Esophagus muscularis mucosa (tissue), 3 donors: Measurements from ENCODE around the gene AUTS2.

Experiments used
- POLR2AphosphoS5 ChIP-seq, 2 donors: sonication (generic); formaldehyde crosslinking; IDR thresholded peaks; one replicate each; pipeline ENCODE4 v1.6.1; 2017; ENCODE audit warnings: antibody characterized with exemption in 2 of 2
- TF ChIP-seq, protein P1 (sequence below), 3 experiments: fragments of 200-600 bp in 2 of 3; fragments of 450-650 bp in 1 of 3; sonication (generic) in 2 of 3; IDR thresholded peaks; one replicate each; pipeline ENCODE4 v1.5.1; 2017 to 2019; ENCODE audit warnings: antibody characterized with exemption in 3 of 3, mild to moderate bottlenecking in 2 of 3, moderate library complexity in 1 of 3

DNA sequence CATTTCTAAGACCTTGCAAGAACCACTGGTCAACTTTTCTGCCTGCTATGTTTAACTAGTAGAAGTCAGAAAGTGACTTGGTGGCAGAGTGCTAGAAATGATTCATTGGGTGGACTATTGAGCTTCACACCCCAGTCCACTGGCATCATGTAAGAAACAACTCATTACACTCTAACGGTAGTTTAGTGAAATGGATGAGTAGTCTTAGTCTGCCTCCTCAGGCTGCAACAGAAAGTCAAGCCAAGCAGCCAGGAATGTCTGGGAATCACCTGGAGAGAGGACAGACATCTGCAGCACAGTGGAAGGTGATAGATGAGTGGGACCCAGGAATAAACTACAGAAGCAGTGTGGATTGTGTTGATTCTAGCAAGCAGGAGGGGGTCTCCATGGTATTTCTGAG lies 125.4 kb downstream of the AUTS2 start:
- TF ChIP-seq, protein P1, sequence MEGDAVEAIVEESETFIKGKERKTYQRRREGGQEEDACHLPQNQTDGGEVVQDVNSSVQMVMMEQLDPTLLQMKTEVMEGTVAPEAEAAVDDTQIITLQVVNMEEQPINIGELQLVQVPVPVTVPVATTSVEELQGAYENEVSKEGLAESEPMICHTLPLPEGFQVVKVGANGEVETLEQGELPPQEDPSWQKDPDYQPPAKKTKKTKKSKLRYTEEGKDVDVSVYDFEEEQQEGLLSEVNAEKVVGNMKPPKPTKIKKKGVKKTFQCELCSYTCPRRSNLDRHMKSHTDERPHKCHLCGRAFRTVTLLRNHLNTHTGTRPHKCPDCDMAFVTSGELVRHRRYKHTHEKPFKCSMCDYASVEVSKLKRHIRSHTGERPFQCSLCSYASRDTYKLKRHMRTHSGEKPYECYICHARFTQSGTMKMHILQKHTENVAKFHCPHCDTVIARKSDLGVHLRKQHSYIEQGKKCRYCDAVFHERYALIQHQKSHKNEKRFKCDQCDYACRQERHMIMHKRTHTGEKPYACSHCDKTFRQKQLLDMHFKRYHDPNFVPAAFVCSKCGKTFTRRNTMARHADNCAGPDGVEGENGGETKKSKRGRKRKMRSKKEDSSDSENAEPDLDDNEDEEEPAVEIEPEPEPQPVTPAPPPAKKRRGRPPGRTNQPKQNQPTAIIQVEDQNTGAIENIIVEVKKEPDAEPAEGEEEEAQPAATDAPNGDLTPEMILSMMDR (IDR thresholded peaks at IDR 0.05): no peak
- no peak for TF ChIP-seq POLR2AphosphoS5 (IDR thresholded peaks at IDR 0.05)
